ENCODE results near the gene SPP1.

The SPP1 gene

GRCh38 chr4:88001871-88002270 is 26.4 kb downstream of the SPP1 start:
- ATAC-seq: no peak
- Mint-ChIP-seq H3K4me3 (no peak overlapping the region), H3K4me1 (peaks cover 2% of the 10 kb centered on the region), H3K27me3 (peaks cover 9% of the 10 kb centered on the region), H3K9me3 (no peaks in the 10 kb centered on the region), H3K27ac (no peak overlapping the region)
- no peak for DNase-seq

DNA sequence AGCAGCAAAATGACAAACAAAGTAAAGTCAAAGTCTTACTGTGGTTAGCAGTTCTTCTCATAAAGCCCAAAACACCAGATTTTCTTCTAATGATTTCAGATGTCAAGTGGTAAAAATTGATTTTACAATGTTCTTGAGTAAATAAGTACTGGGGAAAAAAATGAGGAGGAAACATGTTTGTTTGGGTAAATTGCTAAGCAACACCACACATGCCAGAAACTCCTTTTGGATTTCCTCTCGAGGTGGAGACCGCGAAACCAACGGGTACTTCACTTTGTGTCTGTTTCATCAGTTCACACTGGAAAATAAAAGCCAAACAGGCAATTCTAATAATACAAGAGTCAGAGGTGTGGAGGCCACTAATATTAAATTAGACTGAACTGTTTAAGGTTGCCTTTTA is 27.3 kb downstream of the SPP1 start:
- no peaks in the 10 kb centered on the region for H3K9me3 Mint-ChIP-seq
- H3K4me1 Mint-ChIP-seq: peaks cover 5% of the 10 kb centered on the region
- peaks cover 12% of the 10 kb centered on the region for H3K27me3 Mint-ChIP-seq
- ATAC-seq (no peak), DNase-seq (no peak)
- H3K27ac Mint-ChIP-seq: no peak overlapping the region
- no peak overlapping the region for H3K4me3 Mint-ChIP-seq

DNA sequence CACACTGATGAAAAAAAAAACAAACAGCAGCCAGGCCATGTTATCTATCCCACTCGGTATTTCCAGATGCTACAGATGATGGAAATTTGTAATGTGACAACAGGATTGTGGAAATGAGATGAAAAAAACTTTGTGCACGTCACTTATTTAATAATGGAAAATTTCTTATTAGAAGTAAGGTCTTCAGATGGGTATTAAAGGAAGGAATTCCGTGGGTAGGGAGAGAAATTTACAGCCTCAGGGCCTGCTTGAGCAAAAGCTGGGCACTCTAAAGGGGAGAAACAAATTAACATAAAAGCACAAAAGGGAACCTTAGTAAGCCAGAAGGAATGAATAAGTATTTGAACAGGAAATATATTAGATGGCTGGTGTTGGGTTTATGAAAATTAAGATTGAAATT is 27.7 kb downstream of the SPP1 start:
- Mint-ChIP-seq H3K27me3 (peaks cover 12% of the 10 kb centered on the region), H3K4me1 (peaks cover 5% of the 10 kb centered on the region), H3K9me3 (no peaks in the 10 kb centered on the region), H3K27ac (no peak overlapping the region), H3K4me3 (no peak overlapping the region)
- ATAC-seq: no peak
- no peak for DNase-seq

- Mint-ChIP-seq H3K4me1 (peaks cover 11% of the 10 kb centered on the region), H3K27me3 (peaks cover 12% of the 10 kb centered on the region), H3K4me3 (no peak overlapping the region), H3K27ac (no peak overlapping the region), H3K9me3 (no peaks in the 10 kb centered on the region)
- DNase-seq (no peak), ATAC-seq (no peak)
Observed at GRCh38 chr4:88005076-88005475, 29.6 kb downstream of the SPP1 start.

- no peak for DNase-seq
- Mint-ChIP-seq H3K9me3 (no peaks in the 10 kb centered on the region), H3K4me1 (peaks cover 17% of the 10 kb centered on the region), H3K27ac (no peak overlapping the region), H3K4me3 (no peak overlapping the region), H3K27me3 (peaks cover 12% of the 10 kb centered on the region)
- no peak for ATAC-seq
Observed at GRCh38 chr4:88005946-88006345, 30.4 kb downstream of the SPP1 start.

DNA sequence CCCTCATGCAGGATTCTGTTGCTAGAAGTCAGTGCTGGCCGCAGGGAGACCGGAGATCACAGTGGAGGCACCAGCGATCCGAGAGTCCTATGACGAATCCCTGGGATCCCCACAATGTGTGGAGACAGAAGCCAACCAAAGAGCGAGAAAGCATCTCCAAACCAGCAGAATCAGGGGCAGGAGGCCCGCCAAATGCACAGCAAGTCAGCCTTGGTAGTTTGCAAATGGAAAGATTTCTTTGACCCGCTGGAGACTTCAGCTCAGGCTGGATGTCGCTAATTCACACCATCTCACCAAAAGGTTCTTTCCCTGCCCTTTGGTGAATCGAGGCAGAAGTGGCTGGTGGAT is 31.4 kb downstream of the SPP1 start:
- H3K9me3 Mint-ChIP-seq: no peaks in the 10 kb centered on the region
- H3K27me3 Mint-ChIP-seq: peaks cover 12% of the 10 kb centered on the region
- peak overlapping the region in 1 of 2 donors; percentile 23 for H3K27ac Mint-ChIP-seq
- H3K4me1 Mint-ChIP-seq: peaks cover 25% of the 10 kb centered on the region
- DNase-seq: peak in 1 of 2 donors; percentile 12
- H3K4me3 Mint-ChIP-seq: peak overlapping the region; percentile 64 to 70
- ATAC-seq: no peak

DNA sequence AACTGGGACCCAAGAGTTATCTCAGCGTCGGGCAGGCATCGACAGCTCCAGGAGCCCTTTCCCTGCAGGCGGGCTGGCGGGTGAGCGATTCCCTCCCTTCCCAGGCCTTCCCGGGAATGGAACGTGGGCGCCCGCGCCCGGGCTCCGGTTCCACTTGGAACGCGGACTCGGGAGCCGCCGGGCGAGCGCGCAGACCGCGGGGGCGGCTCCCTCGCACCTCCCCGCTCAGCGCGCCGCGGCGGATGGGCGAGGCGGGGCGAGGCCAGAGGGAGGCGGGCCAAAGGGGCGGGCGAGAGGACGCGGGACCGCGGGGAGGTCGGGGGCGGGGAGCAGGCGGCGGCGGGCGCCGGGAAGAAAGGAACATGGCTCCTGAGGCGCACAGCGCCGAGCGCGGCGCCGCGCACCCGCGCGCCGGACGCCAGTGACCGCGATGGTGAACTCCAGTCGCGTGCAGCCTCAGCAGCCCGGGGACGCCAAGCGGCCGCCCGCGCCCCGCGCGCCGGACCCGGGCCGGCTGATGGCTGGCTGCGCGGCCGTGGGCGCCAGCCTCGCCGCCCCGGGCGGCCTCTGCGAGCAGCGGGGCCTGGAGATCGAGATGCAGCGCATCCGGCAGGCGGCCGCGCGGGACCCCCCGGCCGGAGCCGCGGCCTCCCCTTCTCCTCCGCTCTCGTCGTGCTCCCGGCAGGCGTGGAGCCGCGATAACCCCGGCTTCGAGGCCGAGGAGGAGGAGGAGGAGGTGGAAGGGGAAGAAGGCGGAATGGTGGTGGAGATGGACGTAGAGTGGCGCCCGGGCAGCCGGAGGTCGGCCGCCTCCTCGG is 32.0 kb downstream of the SPP1 start, which contains the start of gene PKD2:
TSS of gene PKD2 (plus strand) at position 332 of the 818 bp plus-strand sequence. CDS start at position 431, 99 bp downstream.
- DNase-seq (peak; percentile 68 to 71), ATAC-seq (peak; percentile 89)
- Mint-ChIP-seq H3K4me3 (peak within 1 kb of the TSS; percentile 87 to 92), H3K4me1 (peaks cover 31% of the 10 kb centered on the region), H3K27ac (peak within 1 kb of the TSS; percentile 19 to 23), H3K9me3 (no peaks in the 10 kb centered on the region), H3K27me3 (peaks cover 12% of the 10 kb centered on the region)

- Mint-ChIP-seq H3K4me1 (peaks cover 38% of the 10 kb centered on the region), H3K27ac (peak overlapping the region in 1 of 2 donors; percentile 19), H3K4me3 (peak overlapping the region; percentile 87 to 92), H3K9me3 (no peaks in the 10 kb centered on the region), H3K27me3 (peaks cover 12% of the 10 kb centered on the region)
- peak in 1 of 2 donors; percentile 17 for DNase-seq
- peak; percentile 56 for ATAC-seq
Observed at GRCh38 chr4:88008122-88008742, 32.7 kb downstream of the SPP1 start.

GRCh38 chr4:88008743-88009171 is 33.2 kb downstream of the SPP1 start:
- Mint-ChIP-seq H3K9me3 (no peaks in the 10 kb centered on the region), H3K4me3 (peak overlapping the region; percentile 87 to 92), H3K27me3 (peaks cover 12% of the 10 kb centered on the region), H3K27ac (no peak overlapping the region), H3K4me1 (peaks cover 44% of the 10 kb centered on the region)
- DNase-seq (no peak), ATAC-seq (no peak)

DNA sequence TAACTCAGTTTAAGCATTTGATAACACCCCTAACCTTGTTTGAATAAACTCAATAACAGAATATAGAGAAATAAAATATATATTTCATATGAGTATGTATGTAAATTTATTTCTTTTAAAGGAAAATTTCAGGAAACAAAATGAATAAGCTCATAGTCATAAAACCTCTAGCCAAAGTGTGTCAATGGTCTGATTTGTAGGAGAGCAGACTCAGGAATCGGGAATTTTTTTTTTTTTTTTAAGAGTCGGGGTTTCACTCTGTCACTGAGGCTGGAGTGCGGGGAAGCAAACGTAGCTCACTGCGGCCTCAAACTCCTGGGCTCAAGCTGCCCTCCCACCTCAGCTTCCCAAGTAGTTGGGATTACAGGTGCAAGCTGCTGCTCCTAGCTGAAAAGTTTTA is 34.4 kb downstream of the SPP1 start:
- peaks cover 48% of the 10 kb centered on the region for H3K4me1 Mint-ChIP-seq
- no peaks in the 10 kb centered on the region for H3K9me3 Mint-ChIP-seq
- peaks cover 12% of the 10 kb centered on the region for H3K27me3 Mint-ChIP-seq
- DNase-seq (no peak), ATAC-seq (no peak)
- no peak overlapping the region for H3K27ac Mint-ChIP-seq
- no peak overlapping the region for H3K4me3 Mint-ChIP-seq

GRCh38 chr4:88010966-88011365 is 35.5 kb downstream of the SPP1 start:
- no peak overlapping the region for H3K27ac Mint-ChIP-seq
- H3K27me3 Mint-ChIP-seq: peaks cover 12% of the 10 kb centered on the region
- no peaks in the 10 kb centered on the region for H3K9me3 Mint-ChIP-seq
- DNase-seq (no peak), ATAC-seq (no peak)
- H3K4me3 Mint-ChIP-seq: no peak overlapping the region
- H3K4me1 Mint-ChIP-seq: peaks cover 48% of the 10 kb centered on the region

DNA sequence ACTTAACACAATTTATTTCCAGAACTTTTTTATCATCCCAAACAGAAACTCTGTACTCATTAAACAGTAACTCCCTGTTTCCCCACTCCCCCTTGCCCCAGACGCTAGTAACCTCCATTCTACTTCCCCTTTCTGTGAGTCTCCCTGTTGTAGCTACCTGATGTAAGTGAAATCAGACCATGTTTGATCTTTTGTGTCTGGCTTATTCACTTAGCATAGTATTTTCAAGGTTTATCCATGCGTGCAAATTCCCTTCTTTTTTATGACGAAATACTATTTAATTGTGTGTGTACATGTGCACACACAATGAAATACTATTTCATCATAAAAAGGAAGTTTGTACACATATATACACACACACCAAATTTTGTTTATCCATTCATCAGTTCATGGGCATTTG is 37.1 kb downstream of the SPP1 start:
- DNase-seq (no peak), ATAC-seq (no peak)
- no peaks in the 10 kb centered on the region for H3K27me3 Mint-ChIP-seq
- no peak overlapping the region for H3K4me3 Mint-ChIP-seq
- H3K4me1 Mint-ChIP-seq: peaks cover 43% of the 10 kb centered on the region
- no peaks in the 10 kb centered on the region for H3K9me3 Mint-ChIP-seq
- no peak overlapping the region for H3K27ac Mint-ChIP-seq

- DNase-seq: no peak
- Mint-ChIP-seq H3K9me3 (no peaks in the 10 kb centered on the region), H3K27ac (no peak overlapping the region), H3K4me1 (peaks cover 36% of the 10 kb centered on the region), H3K4me3 (no peak overlapping the region), H3K27me3 (no peaks in the 10 kb centered on the region)
- ATAC-seq: no peak
Observed at GRCh38 chr4:88014386-88014905, 38.9 kb downstream of the SPP1 start.

- Mint-ChIP-seq H3K4me1 (peaks cover 32% of the 10 kb centered on the region), H3K27ac (no peak overlapping the region), H3K9me3 (no peaks in the 10 kb centered on the region), H3K4me3 (no peak overlapping the region), H3K27me3 (no peaks in the 10 kb centered on the region)
- DNase-seq: no peak
- no peak for ATAC-seq
Observed at GRCh38 chr4:88015659-88016295, 40.3 kb downstream of the SPP1 start.

GRCh38 chr4:88017516-88018297 is 42.2 kb downstream of the SPP1 start:
- no peak for DNase-seq
- Mint-ChIP-seq H3K4me3 (no peak overlapping the region), H3K4me1 (peaks cover 14% of the 10 kb centered on the region)

More at GRCh38 chr4:88017516-88018297, 42.2 kb downstream of the SPP1 start:
- H3K9me3 Mint-ChIP-seq: no peaks in the 10 kb centered on the region
- no peak for ATAC-seq
- H3K27me3 Mint-ChIP-seq: no peaks in the 10 kb centered on the region
- peak overlapping the region in 1 of 2 donors; percentile 83 for H3K27ac Mint-ChIP-seq
